ENCODE measurements around the gene PSMB10. TPM values are rescaled to one million over a fixed set of nuclear protein-coding genes. Genes with fewer than 3 reads are reported as not detected.

PSMB10 gene
- total RNA-seq, 4 donors from 2014 or later, result 62.0 to 106 (median 79.9) TPM

DNA sequence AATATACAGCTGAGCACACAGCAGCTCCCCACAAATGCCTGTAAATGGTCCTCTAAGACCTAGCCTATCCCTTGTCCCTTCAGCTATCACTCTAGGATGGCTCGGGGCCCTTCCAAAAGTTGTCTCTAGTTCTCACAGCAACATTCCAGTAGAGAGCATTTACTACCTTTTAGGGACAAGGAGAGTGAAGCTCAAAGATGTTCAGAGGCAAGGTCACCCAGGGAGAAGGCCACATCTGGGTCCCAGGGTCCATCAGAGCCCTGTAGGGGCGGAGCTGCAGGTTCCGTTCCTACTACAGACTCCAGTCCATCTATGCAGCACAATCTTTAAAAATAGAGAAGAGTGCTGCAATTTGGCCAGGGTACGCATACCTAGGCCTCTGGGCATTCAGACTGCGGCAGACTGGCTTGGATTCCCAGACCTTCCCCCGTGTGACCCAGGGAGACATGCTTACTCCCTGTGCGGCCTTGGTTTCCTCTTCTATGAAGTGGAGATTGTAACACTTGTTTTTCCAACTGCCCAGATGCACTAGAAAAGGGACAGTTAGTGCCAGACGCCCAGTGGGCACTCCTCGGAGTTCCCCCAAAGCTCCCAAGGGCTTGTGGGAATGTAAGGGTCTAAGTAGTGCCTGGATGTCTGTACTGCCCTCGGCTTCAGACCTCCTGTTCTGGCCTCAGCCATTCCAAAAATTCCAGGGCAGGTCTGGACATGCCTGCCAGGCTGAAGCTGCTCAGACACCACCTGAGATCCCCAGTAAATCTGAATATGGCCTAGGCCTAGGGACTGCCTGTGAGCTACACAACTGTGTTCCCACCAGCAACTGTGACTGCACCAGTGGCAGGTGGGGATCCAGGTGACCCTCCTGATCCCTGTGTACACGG lies 29.3 kb upstream of the PSMB10 start:
- no peak for TF ChIP-seq POLR2A (IDR thresholded peaks at IDR 0.05)
- TF ChIP-seq, protein P1, sequence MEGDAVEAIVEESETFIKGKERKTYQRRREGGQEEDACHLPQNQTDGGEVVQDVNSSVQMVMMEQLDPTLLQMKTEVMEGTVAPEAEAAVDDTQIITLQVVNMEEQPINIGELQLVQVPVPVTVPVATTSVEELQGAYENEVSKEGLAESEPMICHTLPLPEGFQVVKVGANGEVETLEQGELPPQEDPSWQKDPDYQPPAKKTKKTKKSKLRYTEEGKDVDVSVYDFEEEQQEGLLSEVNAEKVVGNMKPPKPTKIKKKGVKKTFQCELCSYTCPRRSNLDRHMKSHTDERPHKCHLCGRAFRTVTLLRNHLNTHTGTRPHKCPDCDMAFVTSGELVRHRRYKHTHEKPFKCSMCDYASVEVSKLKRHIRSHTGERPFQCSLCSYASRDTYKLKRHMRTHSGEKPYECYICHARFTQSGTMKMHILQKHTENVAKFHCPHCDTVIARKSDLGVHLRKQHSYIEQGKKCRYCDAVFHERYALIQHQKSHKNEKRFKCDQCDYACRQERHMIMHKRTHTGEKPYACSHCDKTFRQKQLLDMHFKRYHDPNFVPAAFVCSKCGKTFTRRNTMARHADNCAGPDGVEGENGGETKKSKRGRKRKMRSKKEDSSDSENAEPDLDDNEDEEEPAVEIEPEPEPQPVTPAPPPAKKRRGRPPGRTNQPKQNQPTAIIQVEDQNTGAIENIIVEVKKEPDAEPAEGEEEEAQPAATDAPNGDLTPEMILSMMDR (IDR thresholded peaks at IDR 0.05), result no peak
- no peaks in the 10 kb centered on the region for H3K27me3 ChIP-seq
- no peak for DNase-seq
- H3K27ac ChIP-seq, result peak overlapping the region in 2 of 4 donors; percentile 93 to 96
- peak overlapping the region in 2 of 4 donors; percentile 78 to 90 for H3K4me3 ChIP-seq
- no peaks in the 10 kb centered on the region for H3K9me3 ChIP-seq
- H3K4me1 ChIP-seq, result peaks cover 0 to 51% (median 7%) of the 10 kb centered on the region in 4 donors
- H3K36me3 ChIP-seq, result peaks cover 0 to 17% (median 0%) of the 10 kb centered on the region in 3 donors

- no peak for DNase-seq
- TF ChIP-seq POLR2A (IDR thresholded peaks at IDR 0.05), result no peak
- TF ChIP-seq, protein P1 (IDR thresholded peaks at IDR 0.05), result no peak
- H3K9me3 ChIP-seq, result no peaks in the 10 kb centered on the region
- peaks cover 0 to 59% (median 7%) of the 10 kb centered on the region in 4 donors for H3K4me1 ChIP-seq
- peaks cover 0 to 23% (median 0%) of the 10 kb centered on the region in 3 donors for H3K36me3 ChIP-seq
- no peak overlapping the region for H3K4me3 ChIP-seq
- H3K27me3 ChIP-seq, result no peaks in the 10 kb centered on the region
- no peak overlapping the region for H3K27ac ChIP-seq
Observed at GRCh38 chr16:67964477-67965131, 28.0 kb upstream of the PSMB10 start.

- Histone ChIP-seq H3K27ac (peak overlapping the region in 2 of 4 donors; percentile 19 to 43), H3K27me3 (no peaks in the 10 kb centered on the region), H3K9me3 (no peaks in the 10 kb centered on the region), H3K4me3 (no peak overlapping the region), H3K4me1 (peaks cover 0 to 61% (median 7%) of the 10 kb centered on the region in 4 donors), H3K36me3 (peaks cover 0 to 23% (median 0%) of the 10 kb centered on the region in 3 donors)
- TF ChIP-seq POLR2A (IDR thresholded peaks at IDR 0.05), result no peak
- TF ChIP-seq, protein P1 (IDR thresholded peaks at IDR 0.05), result no peak
- DNase-seq, result no peak
Observed at GRCh38 chr16:67963662-67964321, 27.1 kb upstream of the PSMB10 start.

GRCh38 chr16:67963292-67963661 lies 26.6 kb upstream of the PSMB10 start:
- no peak for DNase-seq
- H3K36me3 ChIP-seq, result peaks cover 0 to 23% (median 0%) of the 10 kb centered on the region in 3 donors
- peaks cover 0 to 61% (median 7%) of the 10 kb centered on the region in 4 donors for H3K4me1 ChIP-seq
- no peaks in the 10 kb centered on the region for H3K27me3 ChIP-seq
- TF ChIP-seq POLR2A (IDR thresholded peaks at IDR 0.05), result no peak
- TF ChIP-seq, protein P1 (IDR thresholded peaks at IDR 0.05), result no peak
- no peaks in the 10 kb centered on the region for H3K9me3 ChIP-seq
- H3K4me3 ChIP-seq, result no peak overlapping the region
- H3K27ac ChIP-seq, result peak overlapping the region in 2 of 4 donors; percentile 19 to 43

- Histone ChIP-seq H3K36me3 (peaks cover 0 to 28% (median 0%) of the 10 kb centered on the region in 3 donors), H3K4me1 (peaks cover 0 to 57% (median 3%) of the 10 kb centered on the region in 4 donors), H3K27me3 (no peaks in the 10 kb centered on the region), H3K9me3 (no peaks in the 10 kb centered on the region), H3K27ac (peak overlapping the region in 1 of 4 donors; percentile 34), H3K4me3 (no peak overlapping the region)
- TF ChIP-seq, protein P1 (IDR thresholded peaks at IDR 0.05), result no peak
- TF ChIP-seq POLR2A (IDR thresholded peaks at IDR 0.05), result no peak
- DNase-seq, result no peak
Observed at GRCh38 chr16:67962135-67962534, 25.5 kb upstream of the PSMB10 start.
